HL-60 (cell line): ENCODE measurements around the gene TRAF1.

Source experiments
- CTCF ChIP-seq: IDR thresholded peaks from one replicate; pipeline ENCODE4 v1.5.1; 2011; ENCODE audit warnings: low read length, control low read depth, inconsistent platforms; ENCODE audit not compliant: insufficient read depth
- GABPA ChIP-seq: IDR thresholded peaks from 2 replicates; pipeline ENCODE4 v1.6.1; 2012; ENCODE audit warnings: low read depth
- POLR2AphosphoS5 ChIP-seq: IDR thresholded peaks from 2 replicates; pipeline ENCODE4 v1.6.1; 2012; ENCODE audit warnings: low read depth
- REST ChIP-seq: IDR thresholded peaks from 2 replicates; pipeline ENCODE4 v1.6.1; 2012; ENCODE audit warnings: low read depth; ENCODE audit not compliant: insufficient replicate concordance
- SPI1 ChIP-seq: IDR thresholded peaks from 2 replicates; pipeline ENCODE4 v1.6.1; 2012; ENCODE audit warnings: low read depth, mild to moderate bottlenecking, borderline replicate concordance

- TF ChIP-seq CTCF (no peak), SPI1 (no peak), GABPA (no peak), REST (no peak), POLR2AphosphoS5 (no peak)
Observed at GRCh38 chr9:120910643-120911042, 16.0 kb downstream of the TRAF1 start.
